Mucosa of descending colon (tissue), 3 donors: ENCODE measurements around the gene ASB16. TPM values are rescaled to one million over a fixed set of nuclear protein-coding genes. Genes with fewer than 3 reads are reported as not detected.

ENCODE experiments used
- ATAC-seq: fragments of 200-7000 bp; cut with Tn5 transposase; one replicate; pipeline ENCODE4 v1.9.1; 2020; ENCODE audit warnings: mild to moderate bottlenecking, moderate library complexity
- DNase-seq, 3 donors: peaks; one replicate each; pipeline ENCODE4 v3.0.0-alpha.2; 2020
- H3K36me3 ChIP-seq: fragments of 200-600 bp; one replicate; pipeline ENCODE4 v1.8.0; 2021; ENCODE audit warnings: low read depth, mild to moderate bottlenecking
- H3K4me1 ChIP-seq: fragments of 200-600 bp; one replicate; pipeline ENCODE4 v1.8.0; 2021; ENCODE audit warnings: low read depth, mild to moderate bottlenecking
- H3K4me3 ChIP-seq: fragments of 200-600 bp; one replicate; pipeline ENCODE4 v1.8.0; 2021; ENCODE audit warnings: mild to moderate bottlenecking
- H3K9me3 ChIP-seq: fragments of 200-600 bp; one replicate; pipeline ENCODE4 v1.8.0; 2021; ENCODE audit warnings: mild to moderate bottlenecking
- CTCF ChIP-seq: fragments of 200-600 bp; IDR thresholded peaks from one replicate; pipeline ENCODE4 v1.8.0; 2022; ENCODE audit warnings: antibody characterized with exemption, mild to moderate bottlenecking
- intact Hi-C, 2 donors: fragments of 100-400 bp; cut with DNase I in 1 of 2; cut with micrococcal nuclease in 1 of 2; formaldehyde crosslinking; loops; one replicate each; pipeline versions ENCODE4 v1.11.0 to v1.11.1; 2022; cut with DNase I, micrococcal nuclease
- total RNA-seq, 3 donors: library from RNA; stranded (reverse); fragmentation: NEBNext Ultra II Directional in 2 of 3; extraction: Animal tissue kit (Norgen Biotek cat#: 25700) in 2 of 3; gene quantifications; one replicate each; pipeline versions ENCODE4 v1.2.1 to v1.2.4, GENCODE V29; 2021 to 2023
- donor health status: DM: no; HTN: no; CAD: no; lungs with moderate emphysema.
- donor health status: DM: no; HTN: no; CAD: no.
- donor health status: DM: no; HTN: yes; CAD: no.

ASB16 gene
- total RNA-seq, 3 donors from 2014 or later: 0.29 to 1.7 TPM; not detected in 1

DNA sequence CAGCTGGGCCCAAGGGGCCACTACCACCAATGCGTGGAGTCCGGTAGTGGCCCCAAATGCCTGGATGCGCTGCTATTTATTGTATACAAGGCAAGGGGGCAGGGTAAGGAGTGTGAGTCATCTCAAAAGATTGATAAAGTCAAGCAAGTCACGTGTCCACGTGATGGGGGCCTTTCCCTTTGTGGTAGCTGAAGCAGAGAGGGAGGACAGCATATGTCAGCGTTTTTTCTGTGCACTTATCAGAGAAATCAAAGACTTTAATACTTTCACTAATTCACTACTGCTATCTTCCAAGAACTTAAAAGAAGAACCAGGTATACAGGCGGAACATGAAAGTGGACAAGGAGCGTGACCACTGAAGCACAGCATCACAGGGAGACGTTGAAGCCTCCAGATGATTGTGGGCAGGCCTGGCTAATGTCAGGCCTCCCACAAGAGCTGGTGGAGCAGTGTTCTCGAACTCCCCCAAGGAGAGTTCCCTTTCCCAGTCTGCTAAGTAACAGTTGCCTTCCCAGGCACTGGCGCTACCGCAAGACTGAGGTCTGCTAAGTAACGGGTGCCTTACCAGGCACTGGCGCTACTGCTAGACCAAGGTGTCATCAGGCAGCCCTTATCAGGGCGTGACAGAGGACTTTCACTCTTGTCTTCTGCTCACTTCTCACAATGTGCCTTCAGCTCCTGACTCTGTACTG is 10.8 kb upstream of the ASB16 start:
- Histone ChIP-seq H3K9me3 (no peaks in the 10 kb centered on the region), H3K4me3 (no peak overlapping the region), H3K36me3 (no peaks in the 10 kb centered on the region), H3K4me1 (no peaks in the 10 kb centered on the region)
- DNase-seq: no peak
- no peak for TF ChIP-seq CTCF
- no peak for ATAC-seq
- intact Hi-C loops: loop anchor here in 1 of 2 donors (10.0 kb wide), 1 partner anchor 215 kb away; the partner anchor contains the start of gene PPY

DNA sequence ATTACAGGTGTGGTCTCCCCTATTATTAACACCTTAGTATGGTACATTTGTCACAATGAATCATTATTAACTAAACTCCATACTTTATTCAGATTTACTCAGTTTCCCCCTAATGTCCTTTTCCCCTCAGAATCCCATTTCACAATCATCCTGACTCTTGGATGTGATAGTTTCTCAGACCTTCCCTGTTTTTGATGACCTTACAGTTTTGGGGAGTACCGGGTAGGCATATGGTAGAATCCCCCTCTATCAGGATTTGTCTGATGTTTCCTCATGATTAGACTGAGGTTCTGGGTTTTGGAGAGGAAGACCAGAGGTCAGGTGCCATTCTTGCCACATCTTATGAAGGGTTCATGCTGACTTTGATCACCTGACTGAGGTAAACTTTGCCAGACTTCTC is 6.0 kb upstream of the ASB16 start:
- Histone ChIP-seq H3K9me3 (no peaks in the 10 kb centered on the region), H3K4me3 (no peak overlapping the region), H3K36me3 (no peaks in the 10 kb centered on the region), H3K4me1 (no peaks in the 10 kb centered on the region)
- ATAC-seq (no peak), DNase-seq (no peak)
- intact Hi-C loops: loop anchor here in 1 of 2 donors (10.0 kb wide), 1 partner anchor 220 kb away; the partner anchor contains the start of gene PPY
- TF ChIP-seq CTCF: no peak

DNA sequence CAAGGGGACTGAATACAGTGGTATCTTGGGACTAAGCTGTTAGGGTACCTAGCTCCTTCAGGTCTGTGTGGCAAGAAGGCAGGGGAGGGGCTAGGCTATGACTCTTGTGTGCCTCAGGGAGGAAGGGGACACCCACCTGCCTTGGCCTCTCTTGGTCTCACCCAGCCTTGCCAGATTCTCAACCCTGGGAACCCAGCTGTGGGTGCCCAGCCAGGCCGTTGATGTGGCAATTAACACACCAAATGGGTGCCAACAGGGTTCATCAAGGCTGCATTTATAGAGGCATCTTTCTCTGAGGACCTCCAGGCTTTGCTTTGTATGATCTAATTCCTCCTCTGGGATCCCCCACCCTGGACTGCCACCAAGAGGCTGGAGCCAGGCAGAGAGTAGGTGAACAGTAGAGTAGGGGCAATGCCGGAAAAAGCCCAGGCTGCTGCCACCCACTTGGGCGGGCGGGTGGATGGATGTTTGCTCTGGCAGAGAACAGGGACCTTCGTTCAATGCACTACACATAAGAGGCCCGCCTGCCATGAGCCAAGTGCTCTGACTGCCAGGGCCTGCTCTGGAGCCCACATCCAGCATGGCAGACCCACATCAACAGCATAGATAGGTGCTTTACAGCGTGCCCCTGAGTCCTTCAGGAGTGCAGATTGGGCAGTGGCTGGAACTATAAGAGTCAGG is 3.2 kb upstream of the ASB16 start:
- Histone ChIP-seq H3K9me3 (no peaks in the 10 kb centered on the region), H3K36me3 (no peaks in the 10 kb centered on the region), H3K4me1 (no peaks in the 10 kb centered on the region), H3K4me3 (no peak overlapping the region)
- intact Hi-C loops: loop anchor here in 1 of 2 donors (10.0 kb wide), 1 partner anchor 223 kb away; the partner anchor contains the start of gene PPY
- no peak for TF ChIP-seq CTCF
- no peak for DNase-seq
- no peak for ATAC-seq

GRCh38 chr17:44170135-44170498 is 387 bp upstream of the ASB16 start:
- Histone ChIP-seq H3K4me3 (no peak overlapping the region), H3K4me1 (no peaks in the 10 kb centered on the region), H3K36me3 (no peaks in the 10 kb centered on the region), H3K9me3 (no peaks in the 10 kb centered on the region)
- DNase-seq: no peak
- intact Hi-C loops: no loop called here
- no peak for TF ChIP-seq CTCF
- ATAC-seq: no peak

DNA sequence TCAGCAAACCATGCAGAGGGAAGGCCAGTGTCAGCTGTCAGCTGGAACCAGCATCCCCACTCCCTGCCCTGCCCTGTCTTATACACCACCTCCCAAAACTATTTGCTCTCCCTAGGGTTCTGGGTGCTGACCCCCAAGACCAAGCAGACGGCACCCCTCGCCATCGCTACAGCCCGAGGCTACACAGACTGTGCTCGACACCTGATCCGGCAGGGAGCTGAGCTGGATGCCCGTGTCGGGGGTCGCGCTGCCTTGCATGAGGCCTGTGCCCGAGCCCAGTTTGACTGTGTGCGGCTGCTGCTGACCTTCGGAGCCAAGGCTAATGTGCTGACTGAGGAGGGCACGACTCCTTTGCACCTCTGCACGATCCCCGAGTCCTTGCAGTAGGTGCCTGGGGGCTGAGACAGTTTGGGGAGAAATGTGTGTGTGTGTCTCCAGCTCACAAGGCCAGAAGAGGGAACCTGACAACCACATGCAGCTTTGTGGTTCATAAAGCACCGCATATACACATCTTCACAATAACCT is 1.5 kb downstream of the ASB16 start:
- Histone ChIP-seq H3K4me1 (no peaks in the 10 kb centered on the region), H3K4me3 (no peak overlapping the region), H3K36me3 (no peaks in the 10 kb centered on the region), H3K9me3 (no peaks in the 10 kb centered on the region)
- intact Hi-C loops: no loop called here
- no peak for ATAC-seq
- no peak for DNase-seq
- no peak for TF ChIP-seq CTCF
